ENCODE data around the gene ISCA2.

ISCA2 gene

GRCh38 chr14:74476607-74477006 is 17.0 kb upstream of the ISCA2 start:
- no peak for DNase-seq
- TF ChIP-seq CTCF (IDR thresholded peaks at IDR 0.05), result no peak
- Mint-ChIP-seq H3K4me3 (no peak overlapping the region), H3K4me1 (peaks cover 27% of the 10 kb centered on the region), H3K9me3 (no peaks in the 10 kb centered on the region), H3K27me3 (ENCODE audit: low read depth, poor library complexity) (peaks cover 3% of the 10 kb centered on the region), H3K36me3 (ENCODE audit: low read depth) (peaks cover 16% of the 10 kb centered on the region), H3K27ac (no peak overlapping the region)

GRCh38 chr14:74478996-74479635 is 14.4 kb upstream of the ISCA2 start:
- Mint-ChIP-seq H3K4me3 (no peak overlapping the region), H3K27me3 (ENCODE audit: low read depth, poor library complexity) (peaks cover 3% of the 10 kb centered on the region), H3K27ac (no peak overlapping the region), H3K4me1 (peaks cover 27% of the 10 kb centered on the region), H3K36me3 (ENCODE audit: low read depth) (peaks cover 2% of the 10 kb centered on the region), H3K9me3 (no peaks in the 10 kb centered on the region)
- DNase-seq, result peak; percentile 35
- peak; percentile 98 for TF ChIP-seq CTCF (IDR thresholded peaks at IDR 0.05)

GRCh38 chr14:74480046-74480445 is 13.5 kb upstream of the ISCA2 start:
- Mint-ChIP-seq H3K4me3 (no peak overlapping the region), H3K9me3 (no peaks in the 10 kb centered on the region), H3K36me3 (ENCODE audit: low read depth) (peaks cover 4% of the 10 kb centered on the region), H3K27me3 (ENCODE audit: low read depth, poor library complexity) (peaks cover 3% of the 10 kb centered on the region), H3K4me1 (peaks cover 22% of the 10 kb centered on the region), H3K27ac (peak overlapping the region; percentile 24)
- DNase-seq, result no peak
- TF ChIP-seq CTCF (IDR thresholded peaks at IDR 0.05), result no peak

GRCh38 chr14:74482571-74482970 is 11.0 kb upstream of the ISCA2 start:
- Mint-ChIP-seq H3K36me3 (ENCODE audit: low read depth) (peaks cover 4% of the 10 kb centered on the region), H3K9me3 (no peaks in the 10 kb centered on the region), H3K4me1 (peaks cover 14% of the 10 kb centered on the region), H3K27ac (no peak overlapping the region), H3K4me3 (no peak overlapping the region), H3K27me3 (ENCODE audit: low read depth, poor library complexity) (no peaks in the 10 kb centered on the region)
- DNase-seq, result no peak
- no peak for TF ChIP-seq CTCF (IDR thresholded peaks at IDR 0.05)

- no peak for DNase-seq
- H3K4me1 Mint-ChIP-seq, result peaks cover 7% of the 10 kb centered on the region
- H3K27me3 Mint-ChIP-seq (ENCODE audit: low read depth, poor library complexity), result no peaks in the 10 kb centered on the region
- no peaks in the 10 kb centered on the region for H3K9me3 Mint-ChIP-seq
- H3K4me3 Mint-ChIP-seq, result no peak overlapping the region
- peaks cover 4% of the 10 kb centered on the region for H3K36me3 Mint-ChIP-seq (ENCODE audit: low read depth)
- no peak for TF ChIP-seq CTCF (IDR thresholded peaks at IDR 0.05)
- no peak overlapping the region for H3K27ac Mint-ChIP-seq
Observed at GRCh38 chr14:74483321-74483720, 10.2 kb upstream of the ISCA2 start.

GRCh38 chr14:74486164-74486563 is 7.4 kb upstream of the ISCA2 start:
- DNase-seq, result no peak
- H3K27me3 Mint-ChIP-seq (ENCODE audit: low read depth, poor library complexity), result peaks cover 11% of the 10 kb centered on the region
- H3K27ac Mint-ChIP-seq, result no peak overlapping the region
- peaks cover 4% of the 10 kb centered on the region for H3K36me3 Mint-ChIP-seq (ENCODE audit: low read depth)
- no peaks in the 10 kb centered on the region for H3K9me3 Mint-ChIP-seq
- H3K4me1 Mint-ChIP-seq, result no peaks in the 10 kb centered on the region
- no peak for TF ChIP-seq CTCF (IDR thresholded peaks at IDR 0.05)
- H3K4me3 Mint-ChIP-seq, result no peak overlapping the region

All from nephron progenitor cell (in vitro differentiated cells).